OCI-LY7 (cell line): ENCODE results near the gene PRRT4. TPM values are rescaled to one million over a fixed set of nuclear protein-coding genes. Genes with fewer than 3 reads are reported as not detected.

ENCODE experiments used
- BruUV-seq: library from RNA; stranded (reverse); fragments of 400-500 nt; replicated peaks from 2 replicates; lab custom pipeline; 2021; lab: Mats Ljungman, UMichigan
- CTCF ChIA-PET: fragments of 300-600 bp; sonication (Branson Sonifier 250); formaldehyde crosslinking; loops from one replicate; lab custom pipeline; 2022; ENCODE audit warnings: antibody characterized with exemption; ENCODE audit not compliant: unreplicated experiment; lab: Charles Lee
- POLR2A ChIA-PET: fragments of 300-600 bp; sonication (Branson Sonifier 250); formaldehyde crosslinking; loops from one replicate; lab custom pipeline; 2022; ENCODE audit warnings: antibody characterized with exemption; lab: Charles Lee
- DNase-seq: peaks from one replicate; pipeline ENCODE4 v3.0.0-alpha.2; 2015; ENCODE audit warnings: low spot score
- H2AFZ ChIP-seq: fragments of 200-600 bp; sonication (generic), shearing (Covaris generic); 2 replicates; pipeline ENCODE4 v1.6.1; 2014; ENCODE audit warnings: mild to moderate bottlenecking, antibody characterized with exemption, low read length, moderate library complexity
- H3K27ac ChIP-seq: fragments of 200-600 bp; sonication (generic); 2 replicates; pipeline ENCODE4 v1.5.1; 2014; ENCODE audit warnings: mixed run types, low read depth, mild to moderate bottlenecking, moderate library complexity, low read length, inconsistent platforms; ENCODE audit not compliant: poor library complexity, severe bottlenecking
- H3K36me3 ChIP-seq: fragments of 200-600 bp; sonication (generic); 2 replicates; pipeline ENCODE4 v1.6.1; 2014; ENCODE audit warnings: mild to moderate bottlenecking, antibody characterized with exemption, low read length, moderate library complexity, mixed read lengths; ENCODE audit not compliant: insufficient read depth
- H3K4me1 ChIP-seq: fragments of 200-600 bp; sonication (generic); 2 replicates; pipeline ENCODE4 v1.5.1; 2014; ENCODE audit warnings: mild to moderate bottlenecking, low read length; ENCODE audit not compliant: insufficient read depth, poor library complexity, severe bottlenecking
- H3K4me2 ChIP-seq: fragments of 200-600 bp; sonication (generic); 2 replicates; pipeline ENCODE4 v1.6.1; 2014; ENCODE audit warnings: mild to moderate bottlenecking, low read length
- H3K4me3 ChIP-seq: fragments of 200-600 bp; sonication (generic); 2 replicates; pipeline ENCODE4 v1.5.1; 2014; ENCODE audit warnings: mild to moderate bottlenecking, low read depth, low read length; ENCODE audit not compliant: poor library complexity, severe bottlenecking
- H3K79me2 ChIP-seq: fragments of 200-600 bp; sonication (generic); 2 replicates; pipeline ENCODE4 v1.6.1; 2016; ENCODE audit warnings: low read depth, mild to moderate bottlenecking, low read length, moderate library complexity, mixed read lengths; ENCODE audit not compliant: insufficient read depth
- H3K9me2 ChIP-seq: fragments of 200-600 bp; sonication (generic); 2 replicates; pipeline ENCODE4 v1.6.1; 2016; ENCODE audit warnings: mild to moderate bottlenecking, low read length, mixed read lengths; ENCODE audit not compliant: insufficient read depth
- H3K9me3 ChIP-seq: fragments of 200-600 bp; sonication (generic); 2 replicates; pipeline ENCODE4 v1.6.1; 2014; ENCODE audit warnings: mild to moderate bottlenecking, mixed run types, low read length, mixed read lengths
- H4K20me1 ChIP-seq: fragments of 200-600 bp; sonication (generic); 2 replicates; pipeline ENCODE4 v1.6.1; 2014; ENCODE audit warnings: mild to moderate bottlenecking, antibody characterized with exemption, low read length, moderate library complexity, mixed read lengths; ENCODE audit not compliant: insufficient read depth
- EZH2phosphoT487 ChIP-seq: fragments of 200-600 bp; sonication (generic); IDR thresholded peaks from 2 replicates; pipeline ENCODE4 v1.6.1; 2018; ENCODE audit warnings: low read depth, borderline replicate concordance, mild to moderate bottlenecking, mixed run types, antibody characterized with exemption, low read length, moderate library complexity, mixed read lengths
- intact Hi-C: fragments of 100-400 bp; cut with micrococcal nuclease; formaldehyde crosslinking; loops from one replicate; pipeline ENCODE4 v1.10.0; 2022; ENCODE audit not compliant: unreplicated experiment
- total RNA-seq, 2 experiments: library from RNA; depleted of rRNA in 1 of 2; stranded (reverse); fragments of >200 nt in 1 of 2; shearing (Covaris generic) in 1 of 2; gene quantifications; 2 replicates each; pipeline ENCODE4 v1.2.3, GENCODE V29; 2014 to 2022
- TF ChIP-seq, protein P1 (sequence below): fragments of 200-600 bp; sonication (generic); conservative IDR thresholded peaks from 2 replicates; pipeline ENCODE4 v1.5.1; 2014; ENCODE audit warnings: mild to moderate bottlenecking, antibody characterized with exemption, low read length, moderate library complexity, mixed read lengths

PRRT4 gene
- total RNA-seq, 2 experiments from 2014 or later, result not detected

DNA sequence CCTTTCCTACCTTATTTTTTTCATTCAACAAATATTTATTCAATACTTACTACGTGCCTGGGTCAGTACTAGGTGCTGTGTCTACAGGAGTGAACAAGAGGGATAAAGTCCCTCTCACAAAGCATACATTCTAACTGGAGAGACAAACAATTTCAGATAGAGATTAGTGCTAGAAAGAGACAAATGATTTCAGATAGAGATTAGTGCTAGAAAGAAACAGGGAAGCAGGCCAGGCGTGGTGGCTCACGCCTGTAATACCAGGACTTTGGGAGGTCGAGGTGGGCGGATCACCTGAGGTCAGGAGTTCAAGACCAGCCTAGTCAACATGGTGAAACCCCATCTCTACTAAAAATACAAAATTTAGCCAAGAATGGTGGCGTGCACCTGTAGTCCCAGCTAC is 52.4 kb downstream of the PRRT4 start:
- no peaks in the 10 kb centered on the region for H3K4me1 ChIP-seq
- intact Hi-C loops, result no loop called here
- no peak overlapping the region for H2AFZ ChIP-seq
- no peaks in the 10 kb centered on the region for H3K9me3 ChIP-seq
- no peak overlapping the region for H3K27ac ChIP-seq
- H3K4me2 ChIP-seq, result no peak overlapping the region
- H3K36me3 ChIP-seq, result peaks cover 95% of the 10 kb centered on the region
- no peak overlapping the region for H3K4me3 ChIP-seq
- H3K79me2 ChIP-seq, result no peaks in the 10 kb centered on the region
- ChIA-PET CTCF (no interaction called here), POLR2A (no interaction called here)
- DNase-seq, result no peak
- BruUV-seq, result no TSS peak
- TF ChIP-seq, protein P1, sequence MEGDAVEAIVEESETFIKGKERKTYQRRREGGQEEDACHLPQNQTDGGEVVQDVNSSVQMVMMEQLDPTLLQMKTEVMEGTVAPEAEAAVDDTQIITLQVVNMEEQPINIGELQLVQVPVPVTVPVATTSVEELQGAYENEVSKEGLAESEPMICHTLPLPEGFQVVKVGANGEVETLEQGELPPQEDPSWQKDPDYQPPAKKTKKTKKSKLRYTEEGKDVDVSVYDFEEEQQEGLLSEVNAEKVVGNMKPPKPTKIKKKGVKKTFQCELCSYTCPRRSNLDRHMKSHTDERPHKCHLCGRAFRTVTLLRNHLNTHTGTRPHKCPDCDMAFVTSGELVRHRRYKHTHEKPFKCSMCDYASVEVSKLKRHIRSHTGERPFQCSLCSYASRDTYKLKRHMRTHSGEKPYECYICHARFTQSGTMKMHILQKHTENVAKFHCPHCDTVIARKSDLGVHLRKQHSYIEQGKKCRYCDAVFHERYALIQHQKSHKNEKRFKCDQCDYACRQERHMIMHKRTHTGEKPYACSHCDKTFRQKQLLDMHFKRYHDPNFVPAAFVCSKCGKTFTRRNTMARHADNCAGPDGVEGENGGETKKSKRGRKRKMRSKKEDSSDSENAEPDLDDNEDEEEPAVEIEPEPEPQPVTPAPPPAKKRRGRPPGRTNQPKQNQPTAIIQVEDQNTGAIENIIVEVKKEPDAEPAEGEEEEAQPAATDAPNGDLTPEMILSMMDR, result no peak
- TF ChIP-seq EZH2phosphoT487, result no peak
- H3K9me2 ChIP-seq, result no peaks in the 10 kb centered on the region
- no peaks in the 10 kb centered on the region for H4K20me1 ChIP-seq

DNA sequence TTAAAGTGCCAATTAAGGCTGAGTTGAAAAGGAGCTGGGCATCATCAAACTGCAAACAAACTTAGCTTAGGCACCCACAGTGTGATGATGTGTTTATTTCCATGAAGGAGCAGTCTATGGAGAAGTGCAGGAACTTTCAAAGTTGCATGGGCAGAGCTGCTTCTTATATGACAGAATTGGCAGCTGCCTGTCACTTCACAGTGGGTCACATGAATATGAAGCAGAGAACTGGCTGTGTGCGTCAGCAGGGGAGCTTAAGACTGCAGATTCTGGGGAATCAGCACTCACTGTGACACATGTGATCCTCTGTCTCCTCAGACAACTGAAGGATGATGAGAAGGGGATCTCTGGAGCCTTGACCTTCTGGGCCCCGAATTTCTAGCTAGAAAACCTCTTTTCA is 54.4 kb downstream of the PRRT4 start:
- Histone ChIP-seq H3K79me2 (no peaks in the 10 kb centered on the region), H3K4me1 (no peaks in the 10 kb centered on the region), H4K20me1 (no peaks in the 10 kb centered on the region), H3K27ac (no peak overlapping the region), H3K9me3 (no peaks in the 10 kb centered on the region), H3K36me3 (peaks cover 90% of the 10 kb centered on the region), H3K4me2 (no peak overlapping the region), H3K9me2 (no peaks in the 10 kb centered on the region), H3K4me3 (no peak overlapping the region), H2AFZ (no peak overlapping the region)
- no peak for DNase-seq
- TF ChIP-seq, protein P1, result no peak
- no peak for TF ChIP-seq EZH2phosphoT487
- no TSS peak for BruUV-seq
- intact Hi-C loops, result no loop called here
- CTCF ChIA-PET, result no interaction called here
- POLR2A ChIA-PET, result interaction anchor here (0.6 to 1.1 kb wide), 2 partner anchors 13 to 14 kb away, joined by 3 to 7 read pairs; no protein-coding TSS in a partner anchor

DNA sequence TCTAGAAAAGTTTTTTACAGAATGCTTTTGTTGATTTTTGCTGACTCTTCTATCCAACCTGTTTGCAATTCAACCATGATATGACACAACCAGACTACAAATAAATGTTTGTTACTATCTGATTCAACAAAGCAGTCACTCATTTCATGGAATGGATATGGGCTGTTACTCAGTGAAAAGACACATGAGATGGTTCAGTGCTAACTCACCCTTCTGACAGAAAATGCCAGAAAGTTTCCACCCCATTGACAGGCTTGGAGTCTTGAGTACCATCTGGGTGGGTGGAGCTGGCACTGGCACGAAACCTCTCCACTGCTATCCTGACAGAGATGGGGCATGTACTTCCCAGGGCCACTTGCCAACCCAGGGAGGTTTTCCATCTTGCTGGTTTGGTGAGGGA is 57.3 kb downstream of the PRRT4 start:
- CTCF ChIA-PET, result no interaction called here
- intact Hi-C loops, result no loop called here
- POLR2A ChIA-PET, result no interaction called here
- H2AFZ ChIP-seq, result no peak overlapping the region
- no peak overlapping the region for H3K4me3 ChIP-seq
- no peaks in the 10 kb centered on the region for H3K9me2 ChIP-seq
- H3K9me3 ChIP-seq, result no peaks in the 10 kb centered on the region
- H3K79me2 ChIP-seq, result no peaks in the 10 kb centered on the region
- BruUV-seq, result no TSS peak
- H4K20me1 ChIP-seq, result no peaks in the 10 kb centered on the region
- H3K4me2 ChIP-seq, result no peak overlapping the region
- no peak for TF ChIP-seq EZH2phosphoT487
- TF ChIP-seq, protein P1, result no peak
- DNase-seq, result no peak
- no peak overlapping the region for H3K27ac ChIP-seq
- H3K4me1 ChIP-seq, result no peaks in the 10 kb centered on the region
- H3K36me3 ChIP-seq, result peaks cover 61% of the 10 kb centered on the region
